Mammary epithelial cell (primary cell): Measurements from ENCODE around the gene CEACAM3.

Experiments used
- CTCF ChIP-seq, 2 donors: IDR thresholded peaks in 1 of 2; conservative IDR thresholded peaks in 1 of 2; 2 replicates each; pipeline ENCODE4 v1.5.1; 2011 to 2012; ENCODE audit warnings: inconsistent platforms in 2 of 2, low read length in 2 of 2, mild to moderate bottlenecking in 2 of 2, control low read depth in 1 of 2, low read depth in 1 of 2; ENCODE audit not compliant: insufficient read depth in 1 of 2; ENCODE audit errors: extremely low read depth in 1 of 2
- EZH2 ChIP-seq: IDR thresholded peaks from 2 replicates; pipeline ENCODE4 v1.6.1; 2012; ENCODE audit warnings: low read length, inconsistent platforms, borderline replicate concordance

- TF ChIP-seq CTCF (conservative IDR thresholded peaks at IDR 0.05 in 1 of 2, IDR thresholded peaks at IDR 0.05 in 1 of 2; ENCODE audit: extremely low read depth in 1 of 2, insufficient read depth in 1 of 2, low read depth in 1 of 2, low read length in 2 of 2) (peak; percentile 78 to 79), EZH2 (no peak)
These were observed 42.4 kb upstream of the CEACAM3 start for GRCh38 chr19:41753936-41754529.
